Measurements from ENCODE around the gene CNGB1. TPM values are rescaled to one million over a fixed set of nuclear protein-coding genes. Genes with fewer than 3 reads are reported as not detected.

Gene CNGB1
- total and polyA plus RNA-seq, 2 donors (not counting 1 experiment from before 2014, with no cell fraction given), result not detected

- no peak overlapping the region for H3K9ac ChIP-seq (ENCODE audit: insufficient read depth, low read length)
- H3K79me2 ChIP-seq (ENCODE audit: control insufficient read depth, insufficient read depth, low read length), result peaks cover 3% of the 10 kb centered on the region
- no peak overlapping the region for H3K27ac ChIP-seq (ENCODE audit: insufficient read depth, low read length)
- no peaks in the 10 kb centered on the region for H4K20me1 ChIP-seq (ENCODE audit: control insufficient read depth, extremely low read depth, insufficient read depth, low read length)
- H3K4me3 ChIP-seq (replicated peaks in 1 of 4; ENCODE audit: control extremely low read depth in 1 of 4, insufficient read depth in 1 of 4, low read depth in 3 of 4, low read length in 4 of 4), result no peak overlapping the region
- H3K27me3 ChIP-seq (ENCODE audit: control insufficient read depth, insufficient read depth, low read length), result no peaks in the 10 kb centered on the region
- H3K4me1 ChIP-seq (ENCODE audit: control insufficient read depth, extremely low read depth, insufficient read depth, low read length), result peaks cover 2% of the 10 kb centered on the region
- H3K9me3 ChIP-seq (ENCODE audit: control insufficient read depth, insufficient read depth, low read depth, low read length), result no peaks in the 10 kb centered on the region
- no peaks in the 10 kb centered on the region for H3K36me3 ChIP-seq (ENCODE audit: control insufficient read depth, insufficient read depth, low read length)
- no peak for TF ChIP-seq CTCF (conservative IDR thresholded peaks at IDR 0.05 in 1 of 2, IDR thresholded peaks at IDR 0.05 in 1 of 2; ENCODE audit: low read depth in 1 of 2, low read length in 2 of 2)
- TF ChIP-seq EZH2 (IDR thresholded peaks at IDR 0.05; ENCODE audit: low read length, missing control alignments), result no peak
- no peak overlapping the region for H2AFZ ChIP-seq (ENCODE audit: low read length)
- DNase-seq (ENCODE audit: low read depth in 2 of 2), result no peak
- no peak overlapping the region for H3K4me2 ChIP-seq (ENCODE audit: extremely low read depth, insufficient read depth, low read length)
These were observed 32.0 kb upstream of the CNGB1 start for GRCh38 chr16:58002936-58003335.

GRCh38 chr16:58002416-58002800 lies 31.5 kb upstream of the CNGB1 start:
- Histone ChIP-seq H3K27ac (ENCODE audit: insufficient read depth, low read length) (no peak overlapping the region), H3K79me2 (ENCODE audit: control insufficient read depth, insufficient read depth, low read length) (peaks cover 3% of the 10 kb centered on the region), H3K4me2 (ENCODE audit: extremely low read depth, insufficient read depth, low read length) (no peak overlapping the region), H3K36me3 (ENCODE audit: control insufficient read depth, insufficient read depth, low read length) (peaks cover 3% of the 10 kb centered on the region), H3K4me1 (ENCODE audit: control insufficient read depth, extremely low read depth, insufficient read depth, low read length) (peaks cover 2% of the 10 kb centered on the region), H2AFZ (ENCODE audit: low read length) (no peak overlapping the region), H3K4me3 (replicated peaks in 1 of 4; ENCODE audit: control extremely low read depth in 1 of 4, insufficient read depth in 1 of 4, low read depth in 3 of 4, low read length in 4 of 4) (no peak overlapping the region), H4K20me1 (ENCODE audit: control insufficient read depth, extremely low read depth, insufficient read depth, low read length) (no peaks in the 10 kb centered on the region), H3K9me3 (ENCODE audit: control insufficient read depth, insufficient read depth, low read depth, low read length) (no peaks in the 10 kb centered on the region), H3K27me3 (ENCODE audit: control insufficient read depth, insufficient read depth, low read length) (no peaks in the 10 kb centered on the region), H3K9ac (ENCODE audit: insufficient read depth, low read length) (no peak overlapping the region)
- TF ChIP-seq EZH2 (IDR thresholded peaks at IDR 0.05; ENCODE audit: low read length, missing control alignments), result no peak
- no peak for TF ChIP-seq CTCF (conservative IDR thresholded peaks at IDR 0.05 in 1 of 2, IDR thresholded peaks at IDR 0.05 in 1 of 2; ENCODE audit: low read depth in 1 of 2, low read length in 2 of 2)
- no peak for DNase-seq (ENCODE audit: low read depth in 2 of 2)

- Histone ChIP-seq H3K27me3 (ENCODE audit: control insufficient read depth, insufficient read depth, low read length) (no peaks in the 10 kb centered on the region), H3K4me2 (ENCODE audit: extremely low read depth, insufficient read depth, low read length) (peak overlapping the region; percentile 66), H4K20me1 (ENCODE audit: control insufficient read depth, extremely low read depth, insufficient read depth, low read length) (no peaks in the 10 kb centered on the region), H3K27ac (ENCODE audit: insufficient read depth, low read length) (no peak overlapping the region), H3K4me3 (replicated peaks in 1 of 4; ENCODE audit: control extremely low read depth in 1 of 4, insufficient read depth in 1 of 4, low read depth in 3 of 4, low read length in 4 of 4) (peak overlapping the region; percentile 71 to 87 (median 84)), H3K9me3 (ENCODE audit: control insufficient read depth, insufficient read depth, low read depth, low read length) (no peaks in the 10 kb centered on the region), H3K4me1 (ENCODE audit: control insufficient read depth, extremely low read depth, insufficient read depth, low read length) (peaks cover 2% of the 10 kb centered on the region), H2AFZ (ENCODE audit: low read length) (no peak overlapping the region), H3K9ac (ENCODE audit: insufficient read depth, low read length) (peak overlapping the region; percentile 68), H3K36me3 (ENCODE audit: control insufficient read depth, insufficient read depth, low read length) (peaks cover 8% of the 10 kb centered on the region), H3K79me2 (ENCODE audit: control insufficient read depth, insufficient read depth, low read length) (peaks cover 3% of the 10 kb centered on the region)
- no peak for DNase-seq (ENCODE audit: low read depth in 2 of 2)
- no peak for TF ChIP-seq EZH2 (IDR thresholded peaks at IDR 0.05; ENCODE audit: low read length, missing control alignments)
- no peak for TF ChIP-seq CTCF (conservative IDR thresholded peaks at IDR 0.05 in 1 of 2, IDR thresholded peaks at IDR 0.05 in 1 of 2; ENCODE audit: low read depth in 1 of 2, low read length in 2 of 2)
These were observed 31.0 kb upstream of the CNGB1 start for GRCh38 chr16:58001781-58002415.

All from fibroblast of lung (primary cell).